ENCODE measurements around the gene UBTD1. TPM values are rescaled to one million over a fixed set of nuclear protein-coding genes. Genes with fewer than 3 reads are reported as not detected.
A peak's percentile ranks its signal among the peaks of the same experiment; 100 is the strongest.

UBTD1 gene
- total RNA-seq, 1 donor, result 22.1 TPM

DNA sequence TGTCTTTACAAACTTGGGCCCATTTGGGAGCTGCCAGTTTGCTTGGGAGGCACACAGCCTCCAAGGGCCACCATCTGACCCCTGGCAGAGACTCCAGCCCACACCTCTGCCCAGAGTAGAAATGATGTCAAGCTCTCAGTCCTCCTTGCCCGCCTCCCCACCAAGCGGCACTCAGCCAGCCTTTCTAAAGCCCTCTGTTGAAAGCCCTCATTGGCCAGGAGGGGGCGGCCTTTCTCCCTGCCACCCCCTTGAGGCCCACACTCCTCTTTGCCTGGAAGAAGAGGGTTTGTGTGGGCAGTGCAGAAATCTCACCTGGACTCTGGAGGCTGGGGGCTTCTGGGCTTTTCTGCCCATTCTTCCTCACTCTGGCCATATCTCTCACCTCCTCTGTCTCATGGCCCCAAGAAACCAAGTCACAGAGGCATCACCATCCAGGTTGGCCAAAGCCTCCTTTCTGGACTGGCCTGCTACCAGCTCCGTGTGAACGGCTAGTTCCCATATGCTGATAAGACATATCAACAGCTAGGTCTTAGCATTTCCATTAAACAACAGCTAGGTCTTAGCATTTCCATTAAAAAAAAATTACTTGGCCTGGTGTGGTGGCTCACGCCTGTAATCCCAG lies 36.1 kb downstream of the UBTD1 start:
- peak; percentile 51 for TF ChIP-seq CTCF (IDR thresholded peaks at IDR 0.05; ENCODE audit: insufficient read depth, low read length)
- no peak for DNase-seq (ENCODE audit: low read depth)
- no peak overlapping the region for H3K4me3 ChIP-seq (ENCODE audit: low read depth, low read length)

DNA sequence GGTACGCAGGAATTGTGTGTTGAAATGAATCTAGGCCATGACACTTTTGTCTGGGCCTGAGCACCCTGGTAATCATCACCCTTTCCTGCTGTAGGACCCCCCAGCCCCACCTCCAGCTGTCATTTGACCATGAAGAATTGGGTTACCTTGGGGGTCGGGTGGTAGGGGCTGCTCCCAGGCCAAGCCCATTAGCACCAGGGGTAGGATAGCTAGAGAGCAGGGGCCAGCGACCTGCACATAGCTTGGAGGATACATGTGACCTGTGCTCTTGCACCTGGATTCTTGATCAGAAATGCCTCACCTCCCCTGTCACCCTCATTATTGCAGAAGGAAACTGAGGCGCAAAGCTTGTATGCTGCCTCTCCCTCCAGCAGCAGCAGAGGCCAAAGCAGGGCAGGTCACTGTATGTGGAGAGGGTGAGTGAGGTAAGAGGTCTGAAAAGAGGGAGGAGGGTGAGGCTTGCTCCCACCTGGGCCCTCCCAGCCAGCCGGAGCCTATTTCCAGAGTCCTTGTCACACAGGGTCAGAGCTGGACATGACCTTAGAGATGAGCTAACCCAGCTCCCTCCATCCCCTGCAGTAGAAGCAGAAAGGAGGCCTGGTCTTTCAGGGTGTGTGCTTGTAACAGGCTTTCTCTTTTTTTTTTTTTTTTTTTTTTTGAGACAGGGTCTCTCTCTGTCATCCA lies 38.6 kb downstream of the UBTD1 start:
- no peak for TF ChIP-seq CTCF (IDR thresholded peaks at IDR 0.05; ENCODE audit: insufficient read depth, low read length)
- DNase-seq (ENCODE audit: low read depth), result no peak
- H3K4me3 ChIP-seq (ENCODE audit: low read depth, low read length), result no peak overlapping the region

- H3K4me3 ChIP-seq (ENCODE audit: low read depth, low read length), result no peak overlapping the region
- peak; percentile 36 for DNase-seq (ENCODE audit: low read depth)
- TF ChIP-seq CTCF (IDR thresholded peaks at IDR 0.05; ENCODE audit: insufficient read depth, low read length), result no peak
Measured at GRCh38 chr10:97538411-97538810, 39.7 kb downstream of the UBTD1 start.

- no peak for TF ChIP-seq CTCF (IDR thresholded peaks at IDR 0.05; ENCODE audit: insufficient read depth, low read length)
- DNase-seq (ENCODE audit: low read depth), result no peak
- no peak overlapping the region for H3K4me3 ChIP-seq (ENCODE audit: low read depth, low read length)
Measured at GRCh38 chr10:97538839-97539238, 40.1 kb downstream of the UBTD1 start.

DNA sequence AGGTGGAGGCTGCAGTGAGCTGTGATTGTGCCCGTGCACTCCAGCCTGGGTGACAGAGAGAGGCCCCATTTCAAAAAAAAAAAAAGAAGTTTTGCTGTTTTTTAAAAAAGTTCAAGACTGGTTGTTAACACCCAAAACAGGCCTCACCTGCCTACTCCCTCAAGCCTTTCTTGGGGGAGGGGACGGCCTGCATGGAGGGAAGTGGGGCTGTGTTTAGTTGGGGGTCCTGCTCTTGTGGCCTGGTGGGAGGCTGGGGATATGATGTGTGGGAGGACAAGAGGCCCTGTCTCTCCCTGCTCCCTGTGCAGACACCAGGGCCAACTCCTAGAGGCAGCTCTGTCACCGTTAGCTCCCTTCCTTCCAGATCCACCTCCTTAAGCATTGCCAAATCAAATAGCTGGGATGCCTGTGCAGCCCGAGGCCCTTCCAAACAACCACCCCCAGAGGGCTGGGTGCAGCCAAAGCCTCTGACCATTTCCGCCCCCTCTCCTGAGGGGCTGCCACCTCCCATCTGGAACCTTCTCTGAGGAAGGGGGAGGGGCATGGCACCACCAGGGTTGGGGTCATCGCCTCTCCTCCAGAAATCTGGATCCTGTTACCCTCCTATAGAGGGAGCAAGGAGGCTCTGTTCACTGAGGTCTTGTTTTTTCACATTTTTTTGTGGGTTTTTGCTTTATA lies 40.9 kb downstream of the UBTD1 start:
- TF ChIP-seq CTCF (IDR thresholded peaks at IDR 0.05; ENCODE audit: insufficient read depth, low read length), result peak; percentile 62
- no peak overlapping the region for H3K4me3 ChIP-seq (ENCODE audit: low read depth, low read length)
- DNase-seq (ENCODE audit: low read depth), result peak; percentile 94

DNA sequence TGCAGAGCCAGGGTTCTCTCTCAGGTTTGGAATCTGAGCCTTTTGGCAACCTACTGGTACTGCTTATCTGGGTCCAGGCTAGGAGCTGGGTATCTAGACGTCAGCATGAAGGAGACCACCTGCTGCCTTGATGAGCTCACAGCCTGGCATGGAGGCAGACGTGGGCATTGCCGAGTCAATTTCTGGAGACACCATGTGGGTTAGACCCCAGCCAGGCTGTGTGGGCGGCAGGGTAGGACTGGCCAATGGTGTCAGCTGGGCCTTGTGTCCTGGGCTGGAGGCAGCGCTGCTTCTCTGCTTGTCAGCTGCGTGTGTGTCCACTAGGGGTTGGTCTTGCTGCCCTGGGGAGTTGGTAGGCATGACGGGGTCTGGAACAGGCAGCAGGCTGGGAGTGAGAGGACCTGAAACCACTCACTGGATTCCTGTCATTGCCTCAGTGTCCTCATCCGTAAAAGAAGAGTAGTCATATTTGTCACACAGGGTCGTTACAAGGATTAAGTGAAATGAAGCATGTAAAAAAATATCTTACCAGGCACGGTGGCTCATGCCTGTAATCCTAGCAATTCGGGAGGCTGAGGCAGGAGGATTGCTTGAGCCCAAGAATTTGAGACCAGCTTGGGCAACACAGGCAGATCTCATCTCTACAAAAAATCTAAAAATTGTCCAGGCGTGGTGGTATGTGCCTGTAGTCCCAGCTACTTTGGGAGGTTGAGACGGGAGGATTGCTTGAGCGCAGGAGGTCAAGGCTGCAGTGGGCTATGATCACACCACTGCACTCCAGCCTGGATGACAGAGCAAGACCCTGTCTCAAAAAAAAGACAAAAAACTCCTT lies 42.2 kb downstream of the UBTD1 start:
- H3K4me3 ChIP-seq (ENCODE audit: low read depth, low read length), result no peak overlapping the region
- peak; percentile 65 for DNase-seq (ENCODE audit: low read depth)
- no peak for TF ChIP-seq CTCF (IDR thresholded peaks at IDR 0.05; ENCODE audit: insufficient read depth, low read length)

Measured in fibroblast of the aortic adventitia (primary cell).